AG04449 (cell line): ENCODE measurements around the gene SCUBE1.

ENCODE experiments used
- CTCF ChIA-PET: fragments of 350-600 bp; formaldehyde crosslinking; extraction: SDS; loops from one replicate; lab custom pipeline; 2021; ENCODE audit warnings: antibody characterized with exemption; lab: Yijun Ruan, JAX
- POLR2A ChIA-PET: fragments of 400-600, 350-600 bp; formaldehyde crosslinking; extraction: SDS; loops from one replicate; lab custom pipeline; 2020; ENCODE audit warnings: antibody characterized with exemption, inconsistent platforms; lab: Yijun Ruan, JAX
- DNase-seq: peaks from one replicate; pipeline ENCODE4 v3.0.0-alpha.2; 2010; ENCODE audit warnings: low read depth, low spot score
- H3K4me3 ChIP-seq: 2 replicates; pipeline ENCODE4 v1.5.1; 2011; ENCODE audit warnings: low read depth, mild to moderate bottlenecking, control low read depth, low read length
- CTCF ChIP-seq: IDR thresholded peaks from one replicate; pipeline ENCODE4 v1.5.1; 2011; ENCODE audit warnings: mild to moderate bottlenecking, moderate library complexity, low read length, control low read depth, inconsistent platforms; ENCODE audit not compliant: insufficient read depth; ENCODE audit errors: missing control alignments

The SCUBE1 gene

GRCh38 chr22:43377896-43378704, 34.9 kb upstream of the SCUBE1 start:
- POLR2A ChIA-PET: no interaction called here
- CTCF ChIA-PET: interaction anchor here (0.9 to 2.5 kb wide), 7 partner anchors 8 to 146 kb away, joined by 3 to 13 read pairs (median 4); no protein-coding TSS in a partner anchor

GRCh38 chr22:43377548-43377895, 34.4 kb upstream of the SCUBE1 start:
- ChIA-PET CTCF (interaction anchor here (1.1 to 2.5 kb wide), 6 partner anchors 9 to 145 kb away, joined by 3 to 13 read pairs (median 4); no protein-coding TSS in a partner anchor), POLR2A (no interaction called here)
- DNase-seq: no peak
- TF ChIP-seq CTCF: no peak
- no peak overlapping the region for H3K4me3 ChIP-seq

More at GRCh38 chr22:43377896-43378704, 34.9 kb upstream of the SCUBE1 start:
- H3K4me3 ChIP-seq: no peak overlapping the region
- no peak for DNase-seq
- TF ChIP-seq CTCF: no peak

GRCh38 chr22:43376765-43377547, 33.8 kb upstream of the SCUBE1 start:
- DNase-seq: no peak
- H3K4me3 ChIP-seq: no peak overlapping the region
- POLR2A ChIA-PET: no interaction called here
- CTCF ChIA-PET: interaction anchor here (1.3 to 2.5 kb wide), 3 partner anchors 9 to 31 kb away, joined by 5 to 13 read pairs (median 5); no protein-coding TSS in a partner anchor
- TF ChIP-seq CTCF: no peak

GRCh38 chr22:43375951-43376455, 32.8 kb upstream of the SCUBE1 start:
- no peak for TF ChIP-seq CTCF
- no peak for DNase-seq
- CTCF ChIA-PET: interaction anchor here (1.7 kb wide), 1 partner anchor 103 kb away, joined by 6 read pairs; no protein-coding TSS in a partner anchor
- POLR2A ChIA-PET: no interaction called here
- H3K4me3 ChIP-seq: no peak overlapping the region

GRCh38 chr22:43370036-43370435, 26.9 kb upstream of the SCUBE1 start:
- no peak for DNase-seq
- TF ChIP-seq CTCF: no peak
- CTCF ChIA-PET: interaction anchor here (0.8 to 2.1 kb wide), 3 partner anchors 15 to 94 kb away, joined by 3 to 8 read pairs (median 4); no protein-coding TSS in a partner anchor
- POLR2A ChIA-PET: no interaction called here
- H3K4me3 ChIP-seq: no peak overlapping the region
